ENCODE data around the gene NID1.

NID1 gene

DNA sequence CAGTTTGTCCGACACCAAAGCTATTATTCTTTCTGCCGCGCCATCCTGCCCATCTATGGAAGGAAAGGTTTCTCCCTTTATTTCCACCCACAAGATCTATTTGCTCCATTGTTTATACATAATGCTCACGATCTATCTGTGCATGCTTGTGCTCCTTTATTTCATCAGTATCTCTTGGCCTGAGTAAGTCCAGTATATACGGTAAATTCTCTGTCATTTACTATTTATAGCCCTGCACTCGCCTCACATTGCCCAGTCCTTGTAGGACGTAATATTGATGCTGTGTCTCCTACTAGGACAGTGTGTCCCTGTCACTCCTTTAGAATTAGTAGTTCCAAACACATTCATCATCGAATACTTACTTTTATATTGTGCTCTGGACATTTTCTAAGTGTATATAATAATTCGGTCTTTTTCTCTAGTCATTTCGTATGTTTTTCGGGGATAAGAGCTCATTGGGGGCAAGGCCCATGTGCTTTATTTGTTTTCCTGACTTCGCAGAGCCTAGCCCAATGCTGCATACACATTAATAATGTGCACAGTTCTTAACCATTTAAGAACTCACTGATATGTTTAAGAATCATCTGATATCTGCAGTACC, 3.1 kb upstream of the NID1 start:
- no peak for DNase-seq (ENCODE audit: low read depth)

DNA sequence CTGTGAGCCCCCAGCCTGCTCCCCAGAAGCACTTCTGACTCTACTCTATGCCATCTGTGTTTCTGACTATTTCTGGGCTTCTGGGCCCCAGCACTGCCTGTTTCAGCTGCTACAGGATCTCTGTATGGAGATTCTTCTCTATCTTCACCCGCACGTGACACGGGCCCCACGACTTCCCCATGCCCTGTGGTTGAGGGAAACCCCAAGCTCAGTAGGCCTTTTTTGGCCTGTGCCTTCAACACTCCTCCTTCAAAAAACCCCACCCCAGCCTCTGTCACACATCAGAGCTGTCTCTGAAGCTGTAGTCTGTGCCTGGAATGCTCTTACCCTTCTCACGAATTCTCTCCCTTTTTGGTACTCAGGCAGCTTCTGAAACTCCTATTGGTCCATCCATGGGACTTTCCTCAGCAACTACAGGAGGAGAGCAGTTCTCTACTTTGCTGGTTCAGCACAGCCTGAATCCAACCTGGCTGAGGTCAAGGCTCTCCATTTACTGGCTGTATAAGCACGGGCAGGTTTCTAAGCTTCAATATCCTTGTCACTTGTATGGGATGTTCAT, 2.0 kb upstream of the NID1 start:
- peak; percentile 68 for DNase-seq (ENCODE audit: low read depth)

DNA sequence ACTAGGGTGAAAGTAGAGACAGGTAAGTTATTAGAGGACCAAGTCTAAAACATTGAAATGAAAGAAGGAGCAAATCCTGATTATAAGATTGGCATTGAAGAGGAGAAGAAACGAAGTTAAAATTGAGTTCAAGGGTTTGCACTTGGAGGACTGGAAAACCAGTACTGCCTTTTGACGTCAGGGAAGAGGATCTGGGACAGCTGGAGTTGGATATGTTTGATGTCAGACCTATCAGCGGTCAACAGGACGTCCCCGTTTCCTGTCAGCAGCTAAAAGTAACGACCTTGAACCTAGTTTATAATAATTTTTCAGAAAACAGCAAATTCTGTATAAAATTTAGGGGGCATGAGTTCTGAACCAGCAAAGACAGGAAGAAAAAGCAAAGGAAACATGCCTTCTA, 1.2 kb upstream of the NID1 start:
- peak; percentile 33 for DNase-seq (ENCODE audit: low read depth)

DNA sequence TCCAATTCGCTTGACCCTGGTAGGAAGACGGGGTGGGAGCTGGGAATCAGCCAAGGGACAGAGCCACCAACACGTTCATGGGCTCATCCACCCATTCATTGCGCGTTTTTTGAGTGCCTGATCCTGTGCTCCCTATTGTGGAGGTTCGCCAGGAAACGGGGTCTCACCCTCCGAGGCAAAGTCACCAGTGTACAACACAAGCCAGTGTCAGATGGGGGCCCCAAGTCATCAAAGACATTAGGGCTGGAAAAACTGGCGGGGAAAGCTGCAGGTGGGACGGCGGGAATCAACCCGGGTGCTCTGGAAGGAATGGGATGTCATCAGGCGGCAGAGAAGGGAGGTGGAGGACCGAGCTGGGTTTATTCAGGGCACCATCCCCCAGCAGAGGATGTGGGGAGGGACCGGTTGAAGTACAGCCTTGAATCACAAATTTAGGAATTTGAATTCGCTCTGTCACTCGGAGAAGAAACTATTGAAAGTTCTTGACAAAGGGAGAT, 667 bp upstream of the NID1 start:
- no peak for DNase-seq (ENCODE audit: low read depth)

DNA sequence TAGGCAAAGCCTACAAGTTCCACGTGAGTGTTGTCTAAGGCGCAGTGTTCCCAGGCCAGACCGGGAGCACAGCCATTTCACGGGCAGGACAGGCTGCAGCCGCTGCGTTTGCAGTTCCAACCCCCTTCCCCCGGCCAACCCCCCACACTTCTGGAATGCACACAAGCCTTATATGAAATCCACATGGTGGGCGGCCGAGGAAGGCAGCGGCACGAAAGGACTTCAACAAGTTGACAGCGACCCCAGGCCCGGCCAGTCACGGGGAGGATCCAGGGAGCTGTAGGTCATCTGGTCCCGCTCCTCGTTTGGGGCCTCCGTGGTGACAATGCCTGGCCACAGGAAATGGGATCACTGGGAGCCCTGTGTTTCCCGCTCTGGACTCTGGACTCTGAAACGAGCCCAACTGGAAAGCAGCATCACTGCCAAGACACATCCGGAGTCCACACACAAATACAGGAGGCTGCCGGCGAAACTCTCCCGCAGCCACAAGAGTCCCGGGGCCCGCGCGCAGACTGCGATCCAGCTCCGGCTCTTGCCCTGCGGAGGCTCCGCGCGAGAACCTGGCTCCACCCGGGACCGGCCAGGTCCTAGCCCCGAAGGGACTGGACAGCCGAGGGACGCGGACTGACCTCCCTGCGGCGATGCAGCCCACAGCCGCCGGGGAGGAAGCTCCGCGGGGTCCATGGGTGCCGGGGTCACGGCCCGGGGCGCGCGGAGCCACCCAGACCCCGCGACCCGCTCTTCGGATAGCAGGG, 794 bp downstream of the NID1 start:
- DNase-seq (ENCODE audit: low read depth), result no peak

DNA sequence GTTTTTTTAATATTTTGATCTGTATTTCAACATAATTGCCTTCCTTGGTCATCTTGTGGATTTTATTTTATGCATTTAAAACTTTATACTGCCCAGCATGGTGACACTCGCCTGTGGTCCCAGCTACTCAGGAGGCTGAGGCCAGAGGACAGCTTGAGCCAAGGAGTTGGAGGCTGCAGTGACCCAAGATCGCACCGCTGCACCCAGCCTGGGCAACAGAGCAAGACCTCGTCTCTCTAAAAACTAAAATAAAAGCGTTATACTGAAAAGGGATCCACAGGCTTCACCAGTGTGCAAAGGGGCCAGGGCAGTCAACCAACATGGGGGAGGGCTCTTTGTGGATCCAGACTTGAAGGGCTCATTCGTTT, 1.4 kb downstream of the NID1 start:
- DNase-seq (ENCODE audit: low read depth), result no peak

DNA sequence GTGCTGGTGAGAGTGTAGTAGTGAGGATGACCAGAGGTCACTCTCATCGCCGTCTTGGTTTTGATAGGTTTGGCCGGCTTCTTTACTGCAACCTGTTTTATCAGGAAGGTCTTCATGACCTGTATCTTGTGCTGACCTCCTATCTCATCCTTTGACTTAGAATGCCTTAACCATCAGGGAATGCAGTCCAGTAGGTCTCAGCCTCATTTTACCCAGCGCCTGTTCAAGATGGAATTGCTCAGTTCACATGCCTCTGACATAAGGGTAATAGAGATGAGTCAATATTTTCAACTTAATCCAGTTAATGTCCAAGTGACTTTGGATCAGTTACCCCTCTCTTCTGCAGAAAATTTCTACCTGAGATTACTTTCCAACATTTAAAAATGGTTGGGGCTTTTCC, 4.6 kb downstream of the NID1 start:
- DNase-seq (ENCODE audit: low read depth), result no peak

DNA sequence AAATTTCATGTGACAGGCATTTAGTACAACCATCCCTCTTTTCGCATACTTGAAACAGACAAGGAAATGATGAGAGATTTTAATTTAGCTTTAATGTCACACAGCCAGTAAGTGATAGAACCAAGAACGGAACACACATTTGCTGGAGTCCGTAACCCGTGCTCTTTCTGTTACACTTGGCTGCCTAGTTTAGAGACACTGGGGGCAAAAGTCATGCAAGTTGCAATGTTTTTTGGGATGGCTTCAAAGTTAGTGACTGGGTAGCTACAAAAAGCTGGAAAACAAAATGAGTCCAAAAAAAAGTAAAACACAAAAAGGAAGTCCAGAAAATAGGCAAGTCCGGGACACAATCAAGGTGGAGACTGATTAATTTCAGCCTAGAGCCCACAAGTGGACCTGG, 5.9 kb downstream of the NID1 start:
- DNase-seq (ENCODE audit: low read depth), result no peak

DNA sequence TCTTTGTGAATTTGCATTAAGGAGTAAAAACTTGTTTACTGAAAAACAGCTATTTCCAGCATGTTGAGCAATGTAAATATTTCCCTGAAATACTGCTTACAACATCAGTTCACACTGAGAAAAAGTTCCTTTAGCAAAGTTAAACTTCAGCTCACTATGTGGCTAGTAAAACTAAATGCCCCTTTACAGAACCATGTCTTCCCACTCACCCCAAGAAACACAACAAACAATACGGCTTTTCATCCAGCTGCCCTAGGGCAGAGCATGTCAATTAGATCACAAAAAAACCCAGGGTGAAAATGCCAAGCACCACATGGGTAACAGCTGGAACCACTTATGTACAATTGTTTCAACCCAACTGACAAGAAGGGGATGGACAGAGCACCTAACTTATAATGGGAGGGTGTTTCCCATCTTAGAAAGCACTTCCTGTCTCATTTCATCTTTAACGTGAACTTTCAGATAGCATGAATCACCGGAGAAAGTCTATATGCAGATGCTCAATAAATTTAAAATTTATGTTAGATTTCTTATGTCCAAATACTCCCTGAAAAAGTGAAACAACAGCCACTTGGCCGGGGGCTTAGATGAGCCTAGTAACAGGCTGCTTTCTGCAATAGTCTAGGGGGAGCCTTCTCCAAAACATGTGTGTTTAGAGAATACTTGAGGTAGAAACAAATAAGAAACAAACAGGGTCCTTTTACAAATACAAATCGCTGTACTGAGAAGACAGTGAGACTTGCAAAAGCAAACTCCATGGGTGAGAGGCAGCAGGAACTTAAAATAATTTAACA, 6.6 kb downstream of the NID1 start:
- no peak for DNase-seq (ENCODE audit: low read depth)

DNA sequence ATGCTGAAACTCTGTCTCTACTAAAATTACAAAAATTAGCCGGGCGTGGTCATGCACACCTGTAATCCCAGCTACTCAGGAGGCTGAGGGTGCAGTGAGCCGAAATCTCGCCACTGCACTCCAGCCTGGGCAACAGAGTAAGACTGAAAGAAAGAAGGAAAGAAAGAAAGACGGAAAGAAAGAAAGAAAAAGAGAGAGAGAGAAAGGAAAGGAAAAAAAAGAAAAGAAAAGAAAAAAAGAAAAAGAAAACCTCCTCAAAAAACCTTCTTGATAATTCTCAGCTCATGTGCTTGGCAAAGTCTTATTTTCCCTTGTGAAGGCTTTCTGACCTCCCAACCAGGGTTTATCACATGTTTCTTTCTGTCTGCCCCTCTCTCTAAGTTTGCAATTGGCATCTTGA, 7.3 kb downstream of the NID1 start:
- no peak for DNase-seq (ENCODE audit: low read depth)

DNA sequence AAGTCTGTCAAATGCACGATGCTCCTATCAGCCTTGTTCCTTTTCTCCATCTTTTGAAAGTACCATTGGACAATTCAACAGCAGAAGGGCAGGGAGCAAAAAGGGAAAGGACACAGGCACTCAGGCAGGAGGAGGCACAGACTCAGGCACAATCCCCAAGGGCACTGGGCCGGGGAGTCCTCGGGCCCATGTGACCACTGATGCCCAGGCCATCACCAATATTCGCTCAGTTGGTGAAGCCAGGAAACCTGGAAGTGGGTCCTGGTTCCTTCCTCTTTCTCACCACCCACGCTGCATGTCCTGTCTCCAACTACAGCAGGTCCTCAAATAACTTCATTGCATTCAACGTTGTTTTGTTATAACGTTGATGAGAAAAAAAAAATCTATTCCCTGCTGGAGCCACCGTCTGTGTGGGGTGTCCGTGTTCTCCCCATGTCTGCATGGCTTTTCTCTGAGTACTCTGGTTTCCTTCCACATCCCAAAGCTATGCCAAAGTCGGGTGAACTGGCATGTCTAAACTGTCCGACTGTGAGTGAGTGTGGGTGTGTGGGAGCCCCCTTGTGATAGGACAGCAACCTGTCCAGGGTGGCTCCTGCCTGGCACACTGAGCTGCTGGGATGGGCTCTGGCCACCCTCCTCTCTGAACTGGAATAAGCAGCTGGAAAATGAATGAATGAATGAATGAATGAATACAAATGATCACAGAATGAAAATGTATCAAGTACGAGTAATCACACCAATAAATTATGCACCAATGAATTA, 12.5 kb downstream of the NID1 start:
- no peak for DNase-seq (ENCODE audit: low read depth)

DNA sequence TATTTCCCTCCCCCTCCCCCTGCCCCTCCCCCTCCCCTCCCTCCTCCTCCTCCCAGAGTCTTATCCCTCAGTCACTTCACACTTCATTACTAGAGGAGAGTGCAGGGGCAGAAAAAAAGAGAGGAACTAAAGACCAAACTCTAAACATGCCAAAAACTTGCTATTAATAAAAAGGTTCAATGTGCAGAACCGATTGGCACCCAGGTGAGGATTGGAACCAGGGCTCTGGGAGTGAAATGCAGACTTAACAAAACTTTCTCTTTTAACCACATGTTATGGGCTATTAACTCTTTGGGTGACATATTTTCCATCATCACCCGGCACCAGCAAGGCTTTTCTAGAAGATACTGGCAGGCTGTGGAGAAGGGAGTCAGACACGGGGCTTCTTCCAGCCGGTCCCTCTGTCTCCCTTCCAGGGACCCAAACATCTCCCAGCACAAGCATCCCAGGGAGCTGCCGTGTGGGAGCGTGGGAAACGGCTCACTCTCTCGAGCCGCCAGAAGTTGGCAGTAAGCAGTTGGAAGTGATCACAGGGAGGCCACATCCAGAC, 13.6 kb downstream of the NID1 start:
- no peak for DNase-seq (ENCODE audit: low read depth)

DNA sequence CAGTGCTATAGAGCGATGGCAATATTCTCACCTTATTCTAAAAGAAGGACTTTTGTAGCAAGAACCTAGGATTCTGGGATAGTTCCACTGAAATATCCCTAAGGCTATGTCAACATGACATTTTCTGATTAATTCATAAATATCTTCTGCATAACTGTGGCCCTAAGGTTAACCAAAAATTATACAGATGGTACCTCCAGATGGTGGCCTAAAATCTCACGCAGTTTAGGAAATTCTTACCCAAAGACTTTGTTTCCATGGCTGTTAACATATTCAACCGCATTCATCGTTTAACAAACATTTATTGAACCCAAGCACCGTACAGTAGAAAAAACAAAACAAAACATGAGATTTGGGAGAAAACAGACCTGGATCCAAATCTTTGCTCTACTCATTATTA, 19.1 kb downstream of the NID1 start:
- no peak for DNase-seq (ENCODE audit: low read depth)

DNA sequence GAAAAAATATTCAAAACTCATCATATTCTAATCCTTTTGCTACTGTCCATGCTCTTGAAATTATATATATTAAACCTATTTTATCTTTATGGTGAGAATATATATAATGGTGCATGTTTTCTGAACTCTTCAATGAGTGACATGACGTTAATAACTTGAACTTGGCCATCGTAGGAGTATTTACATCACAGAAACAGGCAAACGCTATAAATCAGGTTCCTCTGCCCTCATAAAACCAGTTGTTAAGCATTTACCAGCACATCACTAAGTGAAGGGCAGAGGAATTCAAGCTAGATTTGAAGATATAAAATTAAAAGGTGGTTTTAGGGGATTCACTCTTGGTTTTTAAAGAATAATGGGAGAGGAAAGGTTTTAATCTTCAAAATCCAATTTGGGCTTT, 20.5 kb downstream of the NID1 start:
- DNase-seq (ENCODE audit: low read depth), result no peak

DNA sequence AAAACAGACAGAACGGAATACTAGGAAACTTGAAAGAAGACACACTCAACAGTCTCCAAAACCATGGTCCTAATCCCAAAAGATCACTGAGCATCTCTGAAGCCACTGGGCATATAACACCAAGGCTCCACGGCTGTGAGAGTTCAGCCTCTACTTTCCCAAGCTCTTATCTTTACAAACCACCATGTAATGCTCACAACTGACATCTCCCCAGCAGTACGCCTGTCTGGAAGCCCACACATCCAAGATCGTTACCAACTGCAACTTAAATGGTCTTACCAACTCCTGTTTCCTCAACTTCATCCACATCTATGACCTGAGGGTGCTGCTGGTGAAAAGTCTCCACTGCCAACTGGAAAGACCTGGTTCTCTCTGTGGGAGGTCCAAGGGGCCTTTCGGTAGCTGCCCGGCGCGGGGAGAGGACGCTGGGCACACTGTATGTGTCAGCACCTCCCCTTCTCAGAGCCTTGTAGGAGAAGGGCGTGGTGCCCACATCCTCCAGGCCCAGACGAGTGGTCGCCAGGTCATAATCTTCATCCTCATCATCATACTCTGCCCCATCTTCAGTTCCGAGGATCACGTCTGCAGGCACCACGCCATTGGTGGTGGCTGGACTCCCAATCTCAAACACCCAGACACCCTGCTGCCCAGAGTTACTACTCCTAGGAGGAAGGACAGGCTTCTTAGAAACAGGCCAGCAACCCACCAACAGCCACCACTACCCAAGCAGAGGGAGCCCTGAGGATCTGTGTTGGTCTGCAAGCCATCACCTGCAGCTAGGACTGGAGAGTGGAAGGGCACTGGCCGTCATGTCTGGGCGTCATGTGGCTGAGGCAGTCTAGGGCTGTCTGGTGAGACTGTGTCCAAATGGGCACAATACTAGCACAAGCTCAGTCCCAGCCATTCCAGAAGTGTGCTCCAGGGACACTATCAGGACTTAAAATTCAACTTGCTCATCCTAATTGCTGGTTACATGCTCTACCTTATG, 23.0 kb downstream of the NID1 start:
- DNase-seq (ENCODE audit: low read depth), result no peak

DNA sequence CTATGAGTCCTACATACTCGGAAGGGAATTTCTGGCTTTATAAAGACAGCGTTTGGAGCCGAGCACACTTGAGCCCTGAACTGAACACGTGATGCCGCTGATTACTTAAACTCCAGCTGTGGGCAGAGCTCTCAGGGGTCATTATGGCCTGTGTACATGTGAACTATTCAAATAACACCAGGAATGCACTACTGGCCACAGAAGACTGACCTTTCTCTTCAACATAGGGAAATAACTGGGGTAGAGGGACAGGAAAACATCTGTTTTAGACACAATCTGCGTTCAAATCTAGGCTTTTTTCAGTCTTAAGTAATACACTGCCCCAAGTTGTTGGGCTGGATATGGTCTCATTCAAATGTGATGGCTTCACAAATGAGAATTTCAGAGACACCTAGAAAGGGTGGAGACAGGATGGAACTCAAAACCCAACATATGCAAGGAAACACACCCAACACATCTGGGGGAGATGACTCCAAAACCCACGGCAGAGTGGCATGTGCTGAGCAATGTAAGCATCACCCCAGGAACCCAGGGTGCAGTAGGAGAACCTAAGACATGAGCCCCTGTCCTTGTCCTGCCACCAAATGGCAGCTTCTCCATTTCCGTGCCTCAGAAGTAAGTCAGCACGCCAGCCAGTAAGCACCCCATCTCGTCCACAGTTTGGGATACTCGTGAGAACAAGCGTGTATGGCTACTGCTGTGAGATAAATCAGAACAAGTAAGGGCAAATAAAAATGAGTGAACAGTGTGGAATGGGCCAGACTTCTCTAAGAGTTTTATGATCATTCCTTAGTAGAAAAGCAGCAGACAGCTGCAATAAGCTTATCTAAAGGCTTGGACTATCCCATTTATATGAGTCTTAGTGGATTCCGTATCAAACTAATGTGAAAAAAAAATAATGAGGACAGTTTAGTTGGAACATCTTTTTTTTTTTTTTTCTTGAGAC, 24.9 kb downstream of the NID1 start:
- no peak for DNase-seq (ENCODE audit: low read depth)

DNA sequence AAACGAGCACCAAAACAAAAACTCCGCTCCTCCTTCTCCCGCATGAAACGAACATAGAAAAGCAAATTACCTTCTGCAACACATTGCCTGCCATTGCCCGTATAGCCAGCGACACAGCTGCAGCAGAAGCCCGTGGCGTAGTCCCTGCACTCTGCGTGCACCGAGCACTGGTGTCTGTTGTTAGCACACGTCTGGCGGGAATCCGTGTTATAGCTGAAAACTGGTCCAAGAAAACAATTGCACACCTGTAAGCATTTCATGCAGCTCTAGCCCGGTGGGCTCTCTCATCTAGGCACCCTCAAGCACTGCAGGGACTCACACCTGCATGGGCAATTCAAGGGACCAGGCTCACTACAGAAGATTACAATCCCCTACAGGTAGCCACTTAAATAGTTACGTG, 26.9 kb downstream of the NID1 start:
- no peak for DNase-seq (ENCODE audit: low read depth)

DNA sequence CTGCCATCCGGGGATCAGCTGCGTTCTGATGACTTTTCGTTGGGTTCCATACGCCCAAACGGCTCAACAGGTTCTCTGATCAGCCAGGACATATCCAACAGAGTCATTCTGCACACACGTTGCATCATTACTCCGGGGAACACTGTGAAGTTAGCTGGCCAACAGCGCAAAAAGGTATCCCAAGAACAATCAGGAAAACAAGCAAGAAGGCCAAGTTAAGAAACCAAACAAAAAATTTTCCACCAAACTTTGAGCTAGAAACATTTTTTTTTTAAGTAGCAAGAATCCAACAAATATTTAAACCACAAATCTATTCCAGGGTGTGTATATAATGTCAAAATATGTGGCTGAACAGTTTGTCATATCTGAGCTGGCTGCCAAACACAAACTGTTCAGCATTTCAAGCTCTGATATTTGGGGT, 29.2 kb downstream of the NID1 start:
- DNase-seq (ENCODE audit: low read depth), result no peak

DNA sequence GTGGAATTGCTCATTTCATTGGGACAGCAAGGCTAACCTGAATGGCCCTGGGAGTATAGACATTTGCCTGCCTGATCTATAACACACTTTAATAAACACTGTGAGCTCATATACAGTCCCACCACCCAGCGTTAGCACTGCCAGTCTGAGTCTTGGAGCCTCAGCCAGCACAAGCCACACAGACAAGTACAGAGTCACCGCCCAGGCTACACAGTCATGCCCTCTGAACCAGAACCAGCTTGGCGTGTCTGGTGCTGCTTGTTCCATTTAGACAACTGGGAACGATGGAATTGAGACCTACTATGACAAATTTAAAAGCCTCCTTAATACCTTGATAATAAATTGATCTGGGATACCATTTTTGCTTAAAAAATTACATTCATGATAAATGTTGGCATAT, 31.6 kb downstream of the NID1 start:
- no peak for DNase-seq (ENCODE audit: low read depth)
